Ishikawa (cell line): ENCODE data around the gene PUM1.

Experiments used
- CEBPB ChIP-seq: IDR thresholded peaks from 2 replicates; pipeline ENCODE4 v1.6.1; 2012
- CREB1 ChIP-seq: IDR thresholded peaks from 2 replicates; pipeline ENCODE4 v1.6.1; 2012; ENCODE audit warnings: low read depth
- EGR1 ChIP-seq: IDR thresholded peaks from 2 replicates; pipeline ENCODE4 v1.6.1; 2012
- EP300 ChIP-seq: IDR thresholded peaks from 2 replicates; pipeline ENCODE4 v1.6.1; 2012; ENCODE audit warnings: borderline replicate concordance
- FOXM1 ChIP-seq: IDR thresholded peaks from 2 replicates; pipeline ENCODE4 v1.6.1; 2012; ENCODE audit warnings: low read depth, borderline replicate concordance
- MAX ChIP-seq: IDR thresholded peaks from 2 replicates; pipeline ENCODE4 v1.6.1; 2012
- NFIC ChIP-seq: IDR thresholded peaks from 2 replicates; pipeline ENCODE4 v1.6.1; 2012
- RAD21 ChIP-seq: IDR thresholded peaks from 2 replicates; pipeline ENCODE4 v1.6.1; 2012; ENCODE audit warnings: low read depth
- REST ChIP-seq: IDR thresholded peaks from 2 replicates; pipeline ENCODE4 v1.6.1; 2012; ENCODE audit warnings: low read depth, mild to moderate bottlenecking
- TAF1 ChIP-seq: IDR thresholded peaks from 2 replicates; pipeline ENCODE4 v1.6.1; 2012; ENCODE audit warnings: low read depth, mild to moderate bottlenecking
- TCF12 ChIP-seq: IDR thresholded peaks from 2 replicates; pipeline ENCODE4 v1.6.1; 2012; ENCODE audit warnings: low read depth
- TEAD4 ChIP-seq: IDR thresholded peaks from 2 replicates; pipeline ENCODE4 v1.6.1; 2012
- YY1 ChIP-seq: IDR thresholded peaks from 2 replicates; pipeline ENCODE4 v1.6.1; 2012; ENCODE audit warnings: low read depth
- ZBTB7A ChIP-seq: IDR thresholded peaks from 2 replicates; pipeline ENCODE4 v1.6.1; 2012; ENCODE audit warnings: low read depth
- TF ChIP-seq, protein P1 (sequence below): IDR thresholded peaks from 2 replicates; pipeline ENCODE4 v1.6.1; 2012

Gene PUM1

DNA sequence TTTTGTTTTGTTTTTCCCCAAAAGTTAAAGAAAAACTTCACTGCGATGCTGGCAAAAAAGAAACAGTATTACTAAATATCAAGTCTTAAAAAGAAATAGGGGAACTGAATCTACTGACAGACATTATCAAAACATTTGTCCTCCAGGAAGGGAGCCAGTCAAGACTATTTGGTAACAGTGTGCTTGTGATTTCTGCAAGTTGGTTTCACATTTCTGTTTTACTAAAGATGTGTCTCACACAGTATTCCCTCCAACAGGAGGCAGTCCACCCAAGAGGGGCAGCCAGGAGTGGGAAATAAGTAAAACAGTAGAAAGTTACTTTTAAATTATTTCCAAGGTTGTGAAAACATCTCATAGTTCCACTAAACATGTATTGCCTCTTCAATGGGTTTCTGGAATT, 82.6 kb downstream of the PUM1 start:
- TF ChIP-seq YY1, result no peak
- TF ChIP-seq CEBPB, result no peak
- no peak for TF ChIP-seq TCF12
- no peak for TF ChIP-seq EP300
- TF ChIP-seq TEAD4, result no peak
- no peak for TF ChIP-seq EGR1
- TF ChIP-seq REST, result no peak
- TF ChIP-seq ZBTB7A, result no peak
- TF ChIP-seq MAX, result no peak
- TF ChIP-seq CREB1, result no peak

DNA sequence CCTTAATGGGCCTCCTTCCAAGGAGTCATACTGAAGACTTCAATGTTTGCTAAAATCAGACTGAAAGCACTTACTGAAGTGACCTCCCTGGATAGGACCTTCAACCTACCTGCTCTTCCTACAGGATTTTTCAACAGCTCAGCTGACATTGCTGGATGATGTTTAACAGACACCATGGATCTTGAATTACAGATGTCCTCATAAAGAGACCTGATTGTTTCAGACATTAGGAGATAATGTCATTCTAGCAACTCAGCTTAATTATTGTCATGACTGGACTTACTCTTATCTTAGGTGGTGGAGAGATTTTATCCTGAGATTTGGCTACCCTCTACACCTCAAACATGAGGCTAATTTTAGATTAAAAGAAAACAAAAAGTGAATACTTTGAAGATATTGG, 83.1 kb downstream of the PUM1 start:
- no peak for TF ChIP-seq EGR1
- no peak for TF ChIP-seq NFIC
- no peak for TF ChIP-seq EP300
- no peak for TF ChIP-seq TCF12
- no peak for TF ChIP-seq FOXM1
- TF ChIP-seq ZBTB7A, result no peak
- TF ChIP-seq TEAD4, result no peak
- TF ChIP-seq TAF1, result no peak
- TF ChIP-seq REST, result no peak
- TF ChIP-seq CREB1, result no peak
- no peak for TF ChIP-seq CEBPB
- TF ChIP-seq MAX, result no peak
- TF ChIP-seq, protein P1, sequence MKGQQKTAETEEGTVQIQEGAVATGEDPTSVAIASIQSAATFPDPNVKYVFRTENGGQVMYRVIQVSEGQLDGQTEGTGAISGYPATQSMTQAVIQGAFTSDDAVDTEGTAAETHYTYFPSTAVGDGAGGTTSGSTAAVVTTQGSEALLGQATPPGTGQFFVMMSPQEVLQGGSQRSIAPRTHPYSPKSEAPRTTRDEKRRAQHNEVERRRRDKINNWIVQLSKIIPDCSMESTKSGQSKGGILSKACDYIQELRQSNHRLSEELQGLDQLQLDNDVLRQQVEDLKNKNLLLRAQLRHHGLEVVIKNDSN, result no peak
- no peak for TF ChIP-seq YY1
- no peak for TF ChIP-seq RAD21

DNA sequence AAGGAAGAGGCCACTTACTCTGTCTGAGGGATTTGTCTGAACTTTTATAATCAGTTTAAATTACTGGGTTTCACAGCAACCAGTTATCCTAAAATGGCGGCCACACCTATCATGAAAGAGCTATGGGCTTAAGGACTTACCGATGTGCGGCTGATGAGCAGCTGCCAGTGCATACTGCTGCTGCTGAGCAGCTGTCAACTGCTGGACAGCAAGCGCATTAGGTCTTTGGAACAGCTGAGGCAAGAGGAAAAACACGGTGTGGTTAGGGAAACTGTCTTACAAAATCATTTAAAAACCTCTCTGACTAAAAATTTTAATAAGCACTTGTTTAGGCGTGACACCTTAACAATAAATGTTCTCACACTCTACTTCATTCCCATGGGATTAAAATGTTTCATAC, 84.3 kb downstream of the PUM1 start:
- TF ChIP-seq TEAD4, result no peak

DNA sequence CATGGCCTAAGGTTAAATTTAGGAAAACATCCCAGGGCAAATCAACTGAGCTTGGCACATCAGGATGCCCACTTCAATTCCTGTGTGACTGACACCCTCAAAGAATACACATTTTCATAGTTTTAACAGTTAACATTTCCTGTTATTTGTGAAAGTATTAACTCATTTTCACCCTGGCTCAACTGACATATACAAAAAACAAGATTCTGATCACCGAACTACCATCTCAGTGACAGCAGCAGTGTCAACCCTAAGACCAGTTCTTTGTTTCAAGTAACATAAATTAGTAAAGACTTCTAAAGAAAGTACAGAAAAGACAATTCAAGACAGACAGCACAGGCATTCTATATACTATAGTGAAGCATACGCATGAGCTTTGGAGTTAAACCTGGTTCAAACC, 88.0 kb downstream of the PUM1 start:
- TF ChIP-seq RAD21 (no peak), YY1 (no peak), NFIC (no peak), CEBPB (no peak), REST (no peak), FOXM1 (no peak), MAX (no peak)
- TF ChIP-seq, protein P1, result no peak

DNA sequence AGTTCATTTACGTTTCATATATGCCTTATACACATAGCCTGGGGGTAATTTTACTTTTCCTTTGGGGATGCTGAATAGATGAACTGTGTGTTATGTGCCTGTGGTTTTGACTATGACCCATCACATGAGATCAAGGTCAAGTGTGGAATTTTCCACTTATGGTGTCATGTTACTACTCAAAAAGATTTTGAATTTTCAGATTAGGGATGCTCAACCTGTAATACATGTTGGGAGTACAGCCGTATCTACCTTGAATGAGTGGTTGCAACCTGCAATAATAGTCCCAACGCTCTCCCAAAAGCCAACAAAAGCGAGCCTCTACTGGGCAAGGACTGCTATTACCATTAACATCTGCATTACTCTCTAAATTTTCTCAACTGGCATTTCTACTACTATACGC, 88.4 kb downstream of the PUM1 start:
- TF ChIP-seq YY1 (no peak), EP300 (no peak), REST (no peak), TAF1 (no peak), ZBTB7A (no peak), MAX (no peak), CEBPB (no peak), TCF12 (no peak)
- TF ChIP-seq, protein P1, result no peak
